Liver (tissue), 3 donors: Measurements from ENCODE around the gene PAPOLG.

Experiments used
- CTCF ChIP-seq: fragments of 150-350 bp; IDR thresholded peaks from 2 replicates; pipeline ENCODE4 v1.5.1; 2017; ENCODE audit warnings: improper control_type of control experiment, low read depth, low read length; ENCODE audit not compliant: missing input control
- JUND ChIP-seq, 2 donors: IDR thresholded peaks; 2 replicates each; pipeline ENCODE4 v1.6.1; 2016; ENCODE audit warnings: antibody characterized with exemption in 2 of 2
- TAF1 ChIP-seq: conservative IDR thresholded peaks from 2 replicates; pipeline ENCODE4 v1.6.1; 2016; ENCODE audit warnings: antibody characterized with exemption, mild to moderate bottlenecking
- TF ChIP-seq, protein P1 (sequence below): IDR thresholded peaks from 2 replicates; pipeline ENCODE4 v1.6.1; 2016; ENCODE audit warnings: antibody characterized with exemption, mild to moderate bottlenecking
- donor health status: healthy.
- donor health status: healthy.

- TF ChIP-seq, protein P1, sequence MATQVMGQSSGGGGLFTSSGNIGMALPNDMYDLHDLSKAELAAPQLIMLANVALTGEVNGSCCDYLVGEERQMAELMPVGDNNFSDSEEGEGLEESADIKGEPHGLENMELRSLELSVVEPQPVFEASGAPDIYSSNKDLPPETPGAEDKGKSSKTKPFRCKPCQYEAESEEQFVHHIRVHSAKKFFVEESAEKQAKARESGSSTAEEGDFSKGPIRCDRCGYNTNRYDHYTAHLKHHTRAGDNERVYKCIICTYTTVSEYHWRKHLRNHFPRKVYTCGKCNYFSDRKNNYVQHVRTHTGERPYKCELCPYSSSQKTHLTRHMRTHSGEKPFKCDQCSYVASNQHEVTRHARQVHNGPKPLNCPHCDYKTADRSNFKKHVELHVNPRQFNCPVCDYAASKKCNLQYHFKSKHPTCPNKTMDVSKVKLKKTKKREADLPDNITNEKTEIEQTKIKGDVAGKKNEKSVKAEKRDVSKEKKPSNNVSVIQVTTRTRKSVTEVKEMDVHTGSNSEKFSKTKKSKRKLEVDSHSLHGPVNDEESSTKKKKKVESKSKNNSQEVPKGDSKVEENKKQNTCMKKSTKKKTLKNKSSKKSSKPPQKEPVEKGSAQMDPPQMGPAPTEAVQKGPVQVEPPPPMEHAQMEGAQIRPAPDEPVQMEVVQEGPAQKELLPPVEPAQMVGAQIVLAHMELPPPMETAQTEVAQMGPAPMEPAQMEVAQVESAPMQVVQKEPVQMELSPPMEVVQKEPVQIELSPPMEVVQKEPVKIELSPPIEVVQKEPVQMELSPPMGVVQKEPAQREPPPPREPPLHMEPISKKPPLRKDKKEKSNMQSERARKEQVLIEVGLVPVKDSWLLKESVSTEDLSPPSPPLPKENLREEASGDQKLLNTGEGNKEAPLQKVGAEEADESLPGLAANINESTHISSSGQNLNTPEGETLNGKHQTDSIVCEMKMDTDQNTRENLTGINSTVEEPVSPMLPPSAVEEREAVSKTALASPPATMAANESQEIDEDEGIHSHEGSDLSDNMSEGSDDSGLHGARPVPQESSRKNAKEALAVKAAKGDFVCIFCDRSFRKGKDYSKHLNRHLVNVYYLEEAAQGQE, result no peak
- TF ChIP-seq CTCF (no peak), TAF1 (no peak), JUND (IDR thresholded peaks at IDR 0.05) (no peak)
These were observed 37.1 kb downstream of the PAPOLG start for GRCh38 chr2:60793169-60793568.
